Activated naive CD4-positive, alpha-beta T cell treated with anti-CD3 and anti-CD28 coated beads, Interleukin-2, amount 50 U/mL, for 16 hours (primary cell): ENCODE results near the gene ITGA1.
A peak's percentile ranks its signal among the peaks of the same experiment; 100 is the strongest.

Source experiments
- DNase-seq: peaks from one replicate; pipeline ENCODE4 v3.0.0-alpha.2; 2020

ITGA1 gene

GRCh38 chr5:52977264-52977897 is 189.7 kb downstream of the ITGA1 start:
- DNase-seq: no peak

DNA sequence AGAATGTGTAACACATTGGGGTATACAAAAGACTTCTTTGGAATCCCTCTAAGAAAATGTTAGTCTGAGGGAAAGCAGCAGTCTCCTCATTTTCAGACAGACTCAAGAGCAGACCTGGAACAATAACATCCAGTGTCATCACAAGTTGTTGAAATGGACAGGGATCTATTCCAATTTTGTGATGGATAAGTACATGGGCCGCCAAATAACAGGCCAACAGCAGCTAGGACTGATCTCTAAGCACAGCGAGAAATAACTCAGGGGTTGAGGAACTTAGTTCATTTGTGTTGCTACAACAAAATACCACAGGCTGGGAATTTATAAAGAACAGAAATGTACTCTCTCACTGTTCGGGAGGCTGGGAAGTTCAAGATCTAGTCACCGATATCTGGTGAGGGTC is 193.8 kb downstream of the ITGA1 start:
- no peak for DNase-seq

DNA sequence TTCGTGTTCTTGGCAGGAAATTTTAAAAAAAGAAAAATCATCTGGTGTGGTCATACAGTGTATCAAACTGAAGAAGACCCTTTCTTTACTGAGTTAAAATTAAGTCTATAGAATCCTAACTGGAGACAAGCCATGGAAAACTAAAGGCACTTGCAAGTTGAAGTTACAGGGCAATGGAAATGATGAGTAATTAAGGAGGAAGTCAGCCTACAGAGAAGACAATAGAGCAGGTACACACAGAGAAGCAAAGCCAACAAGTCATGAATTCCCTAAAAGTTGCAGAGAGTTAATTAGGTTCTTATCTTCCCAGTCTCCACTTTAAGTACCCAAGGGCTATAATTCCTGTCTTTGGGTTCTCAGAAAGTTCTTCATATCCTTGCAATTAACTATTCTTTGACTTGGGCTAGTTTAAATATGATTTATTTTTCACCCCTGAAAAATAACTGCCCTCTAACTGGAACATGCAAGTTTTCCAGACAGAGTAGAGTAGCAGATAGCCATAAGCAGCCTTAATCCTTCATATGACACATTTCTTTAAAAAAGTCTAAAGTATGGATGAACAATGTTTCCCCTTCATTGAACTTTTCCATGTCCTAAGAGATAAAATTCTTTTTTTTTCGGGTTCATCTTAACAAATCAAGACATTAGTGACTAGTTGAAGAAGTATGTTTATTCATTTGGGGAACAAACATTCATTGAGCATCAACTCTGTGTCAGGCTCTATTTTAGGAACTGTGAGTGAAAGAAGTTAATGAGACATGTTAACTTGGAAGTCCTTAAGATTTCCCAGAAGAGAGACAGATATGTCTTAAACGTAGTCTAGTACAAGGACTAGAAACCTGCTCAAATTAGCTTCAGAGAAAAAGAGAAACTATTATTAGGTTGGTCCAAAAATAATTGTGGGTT is 196.3 kb downstream of the ITGA1 start:
- DNase-seq: no peak

DNA sequence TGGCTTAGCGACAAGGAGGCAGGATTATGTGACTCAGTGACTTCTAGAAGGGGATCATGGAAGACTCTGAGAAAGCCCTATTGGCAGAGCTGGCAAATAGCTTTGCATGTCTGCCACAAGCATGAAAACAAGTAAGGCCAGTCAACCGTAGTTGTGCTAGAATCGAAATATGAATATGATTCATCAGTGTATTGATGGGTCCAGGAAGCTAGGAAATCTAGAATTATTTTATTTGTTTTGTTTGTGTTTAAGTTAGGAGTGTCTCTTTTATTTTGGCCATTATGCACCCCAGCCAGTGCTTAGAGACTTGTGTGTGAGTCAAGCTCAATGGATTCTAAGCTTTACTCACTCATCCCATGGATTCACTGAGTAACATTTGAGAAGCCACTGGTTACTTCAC is 197.6 kb downstream of the ITGA1 start:
- no peak for DNase-seq

DNA sequence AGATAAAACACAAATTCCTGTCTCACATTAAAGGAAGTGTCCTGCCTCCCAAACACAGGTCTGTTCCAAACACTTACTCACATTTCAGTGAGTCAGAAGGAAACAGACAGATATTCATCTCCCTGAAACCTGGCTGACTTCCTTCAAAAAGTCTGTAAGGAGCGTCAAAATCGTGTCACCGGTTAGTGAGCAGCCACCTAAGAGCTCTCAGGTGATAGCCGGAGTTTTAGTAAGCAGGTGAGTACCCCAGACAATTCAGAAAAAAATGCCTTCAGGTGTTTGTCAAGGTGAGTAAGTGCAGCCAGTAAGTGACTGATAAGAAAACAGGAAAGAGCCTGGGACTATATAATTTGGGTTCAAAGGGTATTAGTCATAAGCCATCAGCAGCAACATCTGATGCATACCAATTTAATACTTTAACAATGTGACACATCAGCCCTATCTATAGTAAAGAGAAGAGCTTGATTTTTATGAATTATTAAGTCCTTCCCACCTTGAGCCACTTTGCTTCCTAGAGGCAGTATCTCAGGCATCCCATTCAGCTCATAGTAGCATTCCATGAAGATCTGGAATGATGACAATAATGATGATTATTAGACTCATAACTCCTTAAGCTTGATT is 200.1 kb downstream of the ITGA1 start:
- DNase-seq: no peak

GRCh38 chr5:52988335-52989024 is 200.8 kb downstream of the ITGA1 start:
- DNase-seq: no peak

DNA sequence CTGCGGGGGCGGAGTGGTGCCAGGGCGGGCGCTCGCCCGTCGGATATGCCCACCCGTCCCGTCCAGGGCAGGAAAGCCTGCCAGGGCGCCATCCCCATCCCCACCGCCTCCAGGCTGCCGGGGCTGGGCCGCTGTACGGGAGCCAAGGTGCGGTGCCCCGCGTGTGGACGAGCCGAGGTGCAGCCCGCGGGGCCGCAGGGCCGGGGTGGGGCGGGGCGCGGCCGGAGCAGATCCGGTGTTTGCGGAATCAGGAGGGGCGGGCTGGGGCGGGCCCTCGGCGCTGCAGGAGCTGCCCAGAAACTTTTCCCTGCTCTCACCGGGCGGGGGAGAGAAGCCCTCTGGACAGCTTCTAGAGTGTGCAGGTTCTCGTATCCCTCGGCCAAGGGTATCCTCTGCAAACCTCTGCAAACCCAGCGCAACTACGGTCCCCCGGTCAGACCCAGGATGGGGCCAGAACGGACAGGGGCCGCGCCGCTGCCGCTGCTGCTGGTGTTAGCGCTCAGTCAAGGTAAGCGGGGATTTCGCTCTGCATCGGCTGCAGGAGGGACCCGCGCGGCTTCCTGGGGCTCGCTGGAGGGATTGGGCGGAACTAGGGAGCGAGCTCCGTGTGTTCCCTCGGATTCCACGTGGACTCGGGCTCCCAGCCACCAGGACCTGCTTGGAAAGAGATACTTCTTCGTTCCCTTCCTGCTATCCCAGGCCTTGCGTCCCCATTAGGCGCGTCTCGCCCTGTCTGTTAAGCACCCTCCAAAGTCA is 201.5 kb downstream of the ITGA1 start, which contains the start of gene ITGA2:
ITGA2 (plus strand) TSS at position 328 of the 756 bp plus-strand sequence; CDS start at position 445, 117 bp downstream.
- DNase-seq: peak; percentile 25

- peak; percentile 34 for DNase-seq
Measured at GRCh38 chr5:52989781-52990527, 202.2 kb downstream of the ITGA1 start.

DNA sequence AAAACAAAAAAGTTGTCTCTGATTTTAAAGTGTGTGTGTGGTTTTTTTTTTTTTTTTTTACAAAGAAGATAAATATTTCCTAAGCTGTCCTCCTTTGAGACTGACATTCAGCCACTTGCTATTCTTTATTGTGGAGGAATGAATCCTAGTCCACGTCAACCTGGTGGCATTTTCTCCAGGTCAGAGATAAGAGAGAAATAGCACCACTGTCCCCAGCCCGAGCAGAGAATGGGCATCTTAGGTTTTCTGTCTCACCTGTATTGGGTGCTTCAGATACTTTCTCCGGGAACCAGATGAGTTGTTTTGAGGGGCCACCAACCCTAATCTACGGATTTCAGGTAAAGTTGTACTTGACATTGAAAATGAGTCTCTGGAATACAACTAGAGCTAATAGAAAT is 202.8 kb downstream of the ITGA1 start:
- no peak for DNase-seq

GRCh38 chr5:52993367-52993766 is 205.7 kb downstream of the ITGA1 start:
- DNase-seq: no peak

- no peak for DNase-seq
Measured at GRCh38 chr5:52994266-52994665, 206.6 kb downstream of the ITGA1 start.

- DNase-seq: no peak
Measured at GRCh38 chr5:52995095-52995494, 207.4 kb downstream of the ITGA1 start.

GRCh38 chr5:52995914-52996313 is 208.2 kb downstream of the ITGA1 start:
- no peak for DNase-seq

DNA sequence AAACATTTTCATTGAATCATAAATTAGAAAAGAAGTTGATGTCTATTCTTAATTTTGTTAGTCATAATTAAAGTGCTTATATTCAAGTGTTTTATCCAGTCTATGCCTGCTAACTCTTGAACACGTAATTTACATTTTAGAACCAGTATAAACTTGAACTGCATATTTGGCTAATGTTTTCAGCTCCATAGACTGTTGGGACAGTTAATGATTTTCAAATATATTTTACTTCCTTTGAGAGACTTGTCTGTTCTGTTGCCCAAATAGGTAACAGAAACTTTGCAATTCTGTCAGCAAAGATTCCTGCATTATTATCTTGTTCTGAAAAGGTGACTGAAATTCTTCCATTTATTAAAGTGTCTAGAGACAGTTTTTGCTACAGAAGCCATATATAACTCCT is 209.3 kb downstream of the ITGA1 start:
- DNase-seq: no peak

DNA sequence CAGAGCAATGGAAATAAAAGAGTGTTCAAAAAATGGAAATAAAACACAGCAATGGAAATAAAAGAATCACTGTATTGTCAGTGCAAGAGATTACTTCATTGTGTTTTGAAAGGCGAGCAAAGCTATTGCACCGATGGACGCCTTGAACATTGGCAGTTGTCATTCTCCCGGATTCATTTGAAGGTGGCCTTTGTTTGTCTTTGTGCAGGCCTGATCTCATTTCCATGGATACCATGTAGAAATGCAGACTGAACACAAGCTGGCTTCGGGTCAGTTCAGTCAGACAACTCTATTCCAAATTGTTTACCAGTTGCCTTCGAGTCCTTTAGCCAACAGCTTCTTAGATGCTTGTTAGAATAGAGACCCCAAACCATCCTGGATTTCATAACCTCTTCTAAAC is 209.7 kb downstream of the ITGA1 start:
- DNase-seq: no peak

GRCh38 chr5:52998552-52999313 is 211.0 kb downstream of the ITGA1 start:
- DNase-seq: no peak

DNA sequence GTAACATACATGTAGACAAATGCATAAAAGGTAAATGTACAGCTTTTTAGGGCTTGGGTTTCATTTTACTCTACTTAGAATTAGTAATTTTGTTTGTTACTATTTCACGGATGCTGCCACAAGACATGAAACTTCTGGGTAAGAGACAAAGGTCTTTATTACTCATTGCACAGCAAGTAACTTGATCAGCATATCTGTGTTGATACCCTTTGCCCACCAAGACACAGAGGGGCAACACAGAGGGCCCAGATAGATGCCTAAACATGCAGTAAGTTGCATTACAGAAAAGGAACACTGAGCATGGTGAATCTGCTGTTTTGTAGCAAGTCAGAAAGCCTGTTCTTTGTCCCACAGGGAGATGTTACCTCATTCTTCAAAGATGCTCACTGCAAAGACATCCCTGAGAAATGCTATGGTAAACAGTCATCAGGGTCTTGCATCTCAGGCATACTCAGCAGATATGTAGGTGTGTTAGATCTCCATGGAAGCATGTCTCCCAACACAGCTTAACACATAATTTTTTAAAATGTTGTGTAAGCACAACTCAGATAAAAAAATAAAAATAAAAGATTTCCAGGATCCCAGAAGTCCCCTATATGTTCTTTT is 211.7 kb downstream of the ITGA1 start:
- DNase-seq: no peak

DNA sequence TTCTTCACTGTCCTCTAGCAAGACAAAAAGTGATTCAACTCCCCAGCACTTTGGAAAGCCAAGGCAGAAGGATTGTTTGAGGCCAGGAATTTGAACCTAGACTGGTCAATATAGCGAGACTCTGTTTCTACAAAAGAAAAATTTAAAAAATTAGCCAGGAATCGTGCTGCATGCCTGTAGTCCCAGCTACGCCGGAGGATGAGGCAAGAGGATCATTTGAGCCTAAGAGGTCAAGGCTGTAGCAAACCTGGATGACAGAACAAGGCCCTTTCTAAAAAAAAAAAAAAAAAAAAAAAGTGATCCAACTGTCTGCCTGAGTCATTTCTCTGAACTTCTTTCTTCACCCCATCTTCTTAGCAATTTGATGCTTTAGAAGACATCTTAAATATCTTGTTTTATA is 213.8 kb downstream of the ITGA1 start:
- DNase-seq: no peak

GRCh38 chr5:53002491-53002890 is 214.8 kb downstream of the ITGA1 start:
- no peak for DNase-seq

- no peak for DNase-seq
Measured at GRCh38 chr5:53003144-53003543, 215.4 kb downstream of the ITGA1 start.
